Neuronal stem cell (in vitro differentiated cells): ENCODE measurements around the gene ADAMTS17.

Experiments
- DNase-seq: peaks from one replicate; pipeline ENCODE4 v3.0.0-alpha.2; 2013; ENCODE audit warnings: low spot score
- H2AFZ ChIP-seq: one replicate; pipeline ENCODE4 v1.6.1; 2013; ENCODE audit warnings: mild to moderate bottlenecking, low read length, inconsistent platforms
- H2AK5ac ChIP-seq: 2 replicates; pipeline ENCODE4 v1.6.1; 2013; ENCODE audit warnings: low read depth, mild to moderate bottlenecking, inconsistent platforms, low read length, moderate library complexity, mixed read lengths
- H2BK120ac ChIP-seq: 2 replicates; pipeline ENCODE4 v1.6.1; 2013; ENCODE audit warnings: low read depth, mild to moderate bottlenecking, inconsistent platforms, low read length, moderate library complexity, mixed read lengths
- H2BK12ac ChIP-seq: one replicate; pipeline ENCODE4 v1.6.1; 2013; ENCODE audit warnings: low read length, inconsistent platforms
- H2BK15ac ChIP-seq: 2 replicates; pipeline ENCODE4 v1.6.1; 2013; ENCODE audit warnings: mild to moderate bottlenecking, low read length, inconsistent platforms, mixed read lengths
- H2BK5ac ChIP-seq: one replicate; pipeline ENCODE4 v1.6.1; 2013; ENCODE audit warnings: inconsistent platforms, mild to moderate bottlenecking, low read length, moderate library complexity
- H3K14ac ChIP-seq: one replicate; pipeline ENCODE4 v1.6.1; 2013; ENCODE audit warnings: low read length, inconsistent platforms
- H3K18ac ChIP-seq: 2 replicates; pipeline ENCODE4 v1.6.1; 2013; ENCODE audit warnings: low read length, inconsistent platforms
- H3K23ac ChIP-seq: 2 replicates; pipeline ENCODE4 v1.6.1; 2013; ENCODE audit warnings: low read depth, mild to moderate bottlenecking, mixed read lengths, low read length, inconsistent platforms; ENCODE audit not compliant: poor library complexity
- H3K27ac ChIP-seq: replicated peaks from 3 replicates; pipeline ENCODE4 v1.5.1; 2013; ENCODE audit warnings: low read length, inconsistent platforms
- H3K27me3 ChIP-seq, 3 experiments: 2 replicates each; pipeline ENCODE4 v1.6.1; 2013; ENCODE audit warnings: low read length in 3 of 3, mild to moderate bottlenecking in 2 of 3, inconsistent platforms in 1 of 3, low read depth in 1 of 3, mixed read lengths in 1 of 3, moderate library complexity in 1 of 3; ENCODE audit not compliant: control insufficient read depth in 3 of 3, insufficient read depth in 3 of 3
- H3K36me3 ChIP-seq, 2 donors: replicated peaks in 1 of 2; 2 replicates each; pipeline ENCODE4 v1.6.1; 2013; ENCODE audit warnings: low read length in 2 of 2; ENCODE audit not compliant: control insufficient read depth in 2 of 2, insufficient read depth in 2 of 2
- H3K4ac ChIP-seq: 2 replicates; pipeline ENCODE4 v1.6.1; 2013; ENCODE audit warnings: inconsistent platforms, mild to moderate bottlenecking, low read length, moderate library complexity
- H3K4me1 ChIP-seq, 2 donors: 1 replicate in 1 of 2; 2 replicates in 1 of 2; pipeline ENCODE4 v1.6.1; 2013; ENCODE audit warnings: low read length in 2 of 2, low read depth in 1 of 2; ENCODE audit not compliant: control insufficient read depth in 2 of 2, insufficient read depth in 1 of 2
- H3K4me2 ChIP-seq: one replicate; pipeline ENCODE4 v1.6.1; 2013; ENCODE audit warnings: mild to moderate bottlenecking, low read length, inconsistent platforms; ENCODE audit not compliant: insufficient read depth, poor library complexity, severe bottlenecking
- H3K4me3 ChIP-seq, 2 donors: 2 replicates each; pipeline ENCODE4 v1.5.1; 2013; ENCODE audit warnings: low read length in 2 of 2, mild to moderate bottlenecking in 2 of 2, inconsistent platforms in 1 of 2, moderate library complexity in 1 of 2
- H3K79me1 ChIP-seq: one replicate; pipeline ENCODE4 v1.6.1; 2013; ENCODE audit warnings: low read depth, mild to moderate bottlenecking, inconsistent platforms, low read length, moderate library complexity
- H3K9ac ChIP-seq: one replicate; pipeline ENCODE4 v1.6.1; 2013; ENCODE audit warnings: mild to moderate bottlenecking, low read depth, low read length, inconsistent platforms; ENCODE audit not compliant: poor library complexity
- H3K9me3 ChIP-seq, 2 donors: replicated peaks in 1 of 2; 2 replicates each; pipeline versions ENCODE3 to v1.6.1; 2013; ENCODE audit warnings: low read length in 2 of 2, mild to moderate bottlenecking in 2 of 2, inconsistent platforms in 1 of 2, low read depth in 1 of 2, mixed read lengths in 1 of 2, moderate library complexity in 1 of 2; ENCODE audit not compliant: control insufficient read depth in 2 of 2, insufficient read depth in 1 of 2
- H4K8ac ChIP-seq: one replicate; pipeline ENCODE4 v1.6.1; 2013; ENCODE audit warnings: low read depth, mild to moderate bottlenecking, inconsistent platforms, low read length, moderate library complexity
- H4K91ac ChIP-seq: one replicate; pipeline ENCODE4 v1.6.1; 2013; ENCODE audit warnings: low read length, low read depth, mild to moderate bottlenecking, inconsistent platforms; ENCODE audit not compliant: poor library complexity
- WGBS, 2 donors: extraction: QIAGEN DNeasy Blood & Tissue Kit; methylation state at CpG; one replicate each; pipeline ENCODE4 v1.1.7; 2013; ENCODE audit warnings: missing lambda C conversion rate in 2 of 2, mixed read lengths in 1 of 2; ENCODE audit not compliant: insufficient read length in 2 of 2, insufficient replicate concordance in 1 of 2; ENCODE audit errors: extremely low coverage in 2 of 2; 5-methylcytosine and 5-hydroxymethylcytosine counted together

ADAMTS17 gene

DNA sequence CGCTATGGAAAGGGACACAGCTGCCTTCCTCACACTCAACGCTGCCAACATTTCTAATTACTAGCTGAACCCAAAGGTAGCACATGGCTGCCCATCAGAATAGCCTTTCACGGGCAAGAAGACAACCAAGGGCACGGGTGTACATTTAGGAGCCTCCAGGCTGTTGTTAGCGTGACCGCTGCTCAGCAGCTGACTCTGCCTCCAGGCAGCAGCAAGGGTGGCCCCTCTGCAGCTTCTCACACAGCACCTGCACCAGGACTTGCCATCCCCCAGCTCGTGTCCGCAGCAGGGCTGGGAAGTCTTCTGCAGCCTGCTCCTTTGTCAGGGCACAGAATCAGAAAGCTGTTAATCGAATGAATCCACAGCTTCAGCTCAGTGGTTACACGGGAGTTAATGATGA lies 146.8 kb downstream of the ADAMTS17 start:
- no peak overlapping the region for H3K4ac ChIP-seq
- no CpG with 5 or more reads among the region's 10 CpGs for WGBS, 2 donors
- H3K27me3 ChIP-seq: no peaks in the 10 kb centered on the region
- no peak overlapping the region for H3K4me2 ChIP-seq
- H3K27ac ChIP-seq: no peak overlapping the region
- H3K23ac ChIP-seq: no peak overlapping the region
- H2BK5ac ChIP-seq: no peak overlapping the region
- no peak overlapping the region for H2BK15ac ChIP-seq
- no peak for DNase-seq
- no peak overlapping the region for H2AFZ ChIP-seq
- no peak overlapping the region for H3K9ac ChIP-seq
- no peak overlapping the region for H4K8ac ChIP-seq
- no peak overlapping the region for H4K91ac ChIP-seq
- H2AK5ac ChIP-seq: no peak overlapping the region
- peaks cover 0 to 8% of the 10 kb centered on the region in 2 donors for H3K4me1 ChIP-seq
- H3K4me3 ChIP-seq: no peak overlapping the region
- H3K14ac ChIP-seq: no peak overlapping the region
- H3K18ac ChIP-seq: peak overlapping the region; percentile 84
- no peaks in the 10 kb centered on the region for H3K9me3 ChIP-seq
- no peaks in the 10 kb centered on the region for H3K79me1 ChIP-seq
- no peak overlapping the region for H2BK120ac ChIP-seq
- no peak overlapping the region for H2BK12ac ChIP-seq
- no peaks in the 10 kb centered on the region for H3K36me3 ChIP-seq

DNA sequence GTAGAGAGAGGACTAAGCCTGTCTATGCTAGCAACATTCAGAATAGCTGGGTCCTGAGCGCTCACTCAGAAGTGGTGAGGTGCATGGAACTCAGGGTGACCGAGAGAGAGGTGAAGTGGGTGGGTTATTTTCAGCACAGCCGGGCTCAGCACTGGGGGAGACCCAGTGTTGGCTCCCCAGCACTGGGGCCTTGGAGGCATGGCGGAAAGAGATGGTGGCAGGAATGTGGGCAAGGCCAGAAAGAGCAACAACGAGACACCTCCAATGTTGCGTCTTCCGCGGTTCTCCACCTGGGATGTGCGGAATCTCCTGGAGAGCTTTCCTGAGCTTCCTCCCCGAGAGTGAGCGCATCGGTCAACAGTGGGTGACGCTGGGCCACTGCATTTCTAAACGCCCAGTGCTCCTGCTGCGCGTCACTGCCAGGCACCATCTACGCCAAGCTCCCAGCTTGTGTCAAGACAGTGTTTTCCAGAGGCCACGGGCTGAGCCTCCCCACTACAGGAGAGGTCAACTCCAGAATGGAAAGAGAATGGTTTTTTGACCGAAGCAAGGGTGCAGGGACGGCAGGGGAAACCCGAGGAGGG lies 148.4 kb downstream of the ADAMTS17 start:
- Histone ChIP-seq H3K4ac (no peak overlapping the region), H3K9ac (peak overlapping the region; percentile 1), H3K23ac (no peak overlapping the region), H2BK12ac (no peak overlapping the region), H2AK5ac (no peak overlapping the region), H3K79me1 (no peaks in the 10 kb centered on the region), H2AFZ (no peak overlapping the region), H2BK120ac (no peak overlapping the region), H3K36me3 (no peaks in the 10 kb centered on the region), H3K9me3 (no peaks in the 10 kb centered on the region), H3K18ac (peak overlapping the region; percentile 60), H3K27me3 (no peaks in the 10 kb centered on the region), H2BK15ac (no peak overlapping the region), H4K8ac (no peak overlapping the region), H3K4me1 (peaks cover 0 to 8% of the 10 kb centered on the region in 2 donors), H3K4me2 (no peak overlapping the region), H3K27ac (no peak overlapping the region), H4K91ac (peak overlapping the region; percentile 5), H3K14ac (no peak overlapping the region), H2BK5ac (no peak overlapping the region), H3K4me3 (no peak overlapping the region)
- no peak for DNase-seq
- WGBS, 2 donors: no CpG with 5 or more reads among the region's 21 CpGs

DNA sequence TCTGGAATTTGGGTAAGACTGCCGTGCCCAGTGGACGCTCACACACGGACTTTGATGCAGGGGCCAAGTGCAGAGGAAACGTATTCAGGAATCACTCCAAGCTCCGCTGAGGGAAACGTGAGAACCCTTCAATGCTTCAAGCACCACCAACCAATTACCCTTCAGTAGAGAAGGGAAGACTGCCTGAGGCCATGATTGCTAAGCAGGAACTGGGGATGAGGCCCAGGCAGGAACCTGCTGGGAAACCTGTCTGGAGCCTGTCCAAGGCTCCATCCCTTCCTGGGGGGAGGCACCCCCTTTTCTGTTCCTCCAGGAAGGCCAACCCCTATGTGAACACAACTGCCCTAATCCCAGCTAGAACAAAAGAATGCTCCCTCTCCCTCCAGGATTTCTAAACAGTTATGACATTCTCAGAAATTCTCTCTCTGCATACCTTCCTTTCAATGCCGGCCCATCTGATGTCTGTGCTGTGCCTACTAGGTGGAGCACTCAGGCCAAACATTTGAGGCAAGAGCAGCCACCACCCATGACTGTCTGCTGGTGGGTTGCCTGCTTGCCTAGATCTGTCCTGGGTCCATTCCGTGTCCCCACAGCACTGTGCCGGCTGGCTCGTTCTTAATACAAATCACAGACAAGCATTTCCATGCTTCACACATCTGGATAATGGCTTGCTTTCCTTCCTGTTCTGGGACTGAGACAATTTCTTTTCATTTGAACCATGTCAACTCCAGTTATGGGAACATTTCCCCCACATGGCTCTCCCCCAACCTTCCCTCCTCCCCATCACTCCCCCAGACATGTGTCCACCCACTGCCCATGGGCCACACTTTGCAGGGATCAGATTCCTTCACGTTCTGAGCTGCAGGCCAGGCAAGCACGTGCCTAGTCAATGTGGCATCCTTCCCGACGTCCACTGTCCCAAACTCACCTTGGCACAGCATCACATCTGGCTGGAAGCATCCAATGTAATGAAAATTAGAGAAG lies 149.4 kb downstream of the ADAMTS17 start:
- no peak overlapping the region for H3K4me3 ChIP-seq
- peak overlapping the region; percentile 27 for H4K91ac ChIP-seq
- H3K14ac ChIP-seq: no peak overlapping the region
- H2AFZ ChIP-seq: no peak overlapping the region
- H2BK15ac ChIP-seq: no peak overlapping the region
- H3K4ac ChIP-seq: no peak overlapping the region
- H3K79me1 ChIP-seq: no peaks in the 10 kb centered on the region
- H2BK120ac ChIP-seq: no peak overlapping the region
- no peak overlapping the region for H3K18ac ChIP-seq
- no peak overlapping the region for H2BK5ac ChIP-seq
- H2BK12ac ChIP-seq: no peak overlapping the region
- no peak overlapping the region for H3K4me2 ChIP-seq
- H3K36me3 ChIP-seq: no peaks in the 10 kb centered on the region
- H4K8ac ChIP-seq: no peak overlapping the region
- DNase-seq: no peak
- no peak overlapping the region for H3K27ac ChIP-seq
- peak overlapping the region; percentile 27 for H2AK5ac ChIP-seq
- H3K4me1 ChIP-seq: peaks cover 0 to 8% of the 10 kb centered on the region in 2 donors
- WGBS, 2 donors: no CpG with 5 or more reads among the region's 14 CpGs
- peak overlapping the region; percentile 13 for H3K23ac ChIP-seq
- no peak overlapping the region for H3K9ac ChIP-seq
- no peaks in the 10 kb centered on the region for H3K27me3 ChIP-seq
- no peaks in the 10 kb centered on the region for H3K9me3 ChIP-seq

DNA sequence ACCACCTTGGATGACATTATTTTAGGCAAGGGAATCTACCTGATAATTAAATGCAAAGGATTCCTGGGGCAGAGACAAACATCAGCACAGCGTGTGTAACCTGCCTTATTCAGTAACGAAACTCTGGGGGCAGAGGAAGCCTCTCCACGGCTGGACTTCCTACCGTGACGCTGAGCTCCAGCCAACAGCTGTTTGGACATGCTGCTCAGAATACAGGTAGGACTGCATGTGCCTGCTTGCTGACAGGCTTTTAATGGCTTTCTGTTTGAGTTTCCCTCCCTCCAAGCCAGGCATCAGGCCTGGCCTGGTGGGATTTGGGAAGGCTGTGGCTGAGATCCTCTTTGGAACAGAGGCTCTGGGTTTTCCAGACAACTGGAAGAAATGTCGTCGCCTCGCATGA lies 150.6 kb downstream of the ADAMTS17 start:
- no peak overlapping the region for H3K27ac ChIP-seq
- H2AK5ac ChIP-seq: no peak overlapping the region
- H2BK5ac ChIP-seq: no peak overlapping the region
- WGBS, 2 donors: no CpG with 5 or more reads among the region's 8 CpGs
- H3K4ac ChIP-seq: no peak overlapping the region
- H3K9me3 ChIP-seq: no peaks in the 10 kb centered on the region
- no peak overlapping the region for H3K14ac ChIP-seq
- H2AFZ ChIP-seq: no peak overlapping the region
- no peaks in the 10 kb centered on the region for H3K79me1 ChIP-seq
- H3K36me3 ChIP-seq: no peaks in the 10 kb centered on the region
- H4K91ac ChIP-seq: no peak overlapping the region
- peaks cover 0 to 8% of the 10 kb centered on the region in 2 donors for H3K4me1 ChIP-seq
- H3K23ac ChIP-seq: no peak overlapping the region
- DNase-seq: no peak
- H4K8ac ChIP-seq: no peak overlapping the region
- no peak overlapping the region for H3K4me3 ChIP-seq
- H2BK120ac ChIP-seq: no peak overlapping the region
- H3K9ac ChIP-seq: no peak overlapping the region
- H3K4me2 ChIP-seq: no peak overlapping the region
- H3K27me3 ChIP-seq: no peaks in the 10 kb centered on the region
- H2BK12ac ChIP-seq: no peak overlapping the region
- H2BK15ac ChIP-seq: no peak overlapping the region
- no peak overlapping the region for H3K18ac ChIP-seq
